ENCODE data around the gene DBN1. TPM values are rescaled to one million over a fixed set of nuclear protein-coding genes. Genes with fewer than 3 reads are reported as not detected.

The DBN1 gene
- total RNA-seq, 1 donor from 2014 or later, result 371 TPM

- Histone ChIP-seq H3K79me2 (ENCODE audit: insufficient read depth, low read length) (peaks cover 6% of the 10 kb centered on the region), H3K9me3 (ENCODE audit: insufficient read depth, low read depth, low read length) (no peaks in the 10 kb centered on the region), H3K4me2 (ENCODE audit: low read length) (no peak overlapping the region), H3K27me3 (ENCODE audit: insufficient read depth, low read length) (no peaks in the 10 kb centered on the region), H2AFZ (ENCODE audit: low read depth, low read length) (no peak overlapping the region), H3K4me3 (ENCODE audit: insufficient read depth, low read depth, low read length) (no peak overlapping the region), H4K20me1 (ENCODE audit: insufficient read depth, low read length) (no peaks in the 10 kb centered on the region), H3K27ac (ENCODE audit: low read depth, low read length) (no peak overlapping the region), H3K9ac (ENCODE audit: low read length) (no peak overlapping the region), H3K4me1 (ENCODE audit: insufficient read depth, low read length) (peaks cover 25% of the 10 kb centered on the region), H3K36me3 (ENCODE audit: insufficient read depth, low read length) (no peaks in the 10 kb centered on the region)
- no peak overlapping the region for H3K27ac Mint-ChIP-seq (ENCODE audit: unreplicated experiment)
- no peak for DNase-seq (ENCODE audit: low read depth)
- no peak for FAIRE-seq
- H3K4me3 Mint-ChIP-seq (ENCODE audit: unreplicated experiment), result no peak overlapping the region
- H3K27me3 Mint-ChIP-seq (ENCODE audit: low read depth, unreplicated experiment), result no peaks in the 10 kb centered on the region
- peaks cover 33% of the 10 kb centered on the region for H3K4me1 Mint-ChIP-seq (ENCODE audit: low read depth, unreplicated experiment)
- no peak for TF ChIP-seq CTCF (IDR thresholded peaks at IDR 0.05; ENCODE audit: insufficient read depth, low read depth, low read length)
- TF ChIP-seq EZH2 (IDR thresholded peaks at IDR 0.05; ENCODE audit: insufficient read depth, low read length), result no peak
- peaks cover 8% of the 10 kb centered on the region for H3K36me3 Mint-ChIP-seq (ENCODE audit: low read depth, unreplicated experiment)
- no peaks in the 10 kb centered on the region for H3K9me3 Mint-ChIP-seq (ENCODE audit: unreplicated experiment)
Measured at GRCh38 chr5:177501874-177502678, 28.6 kb upstream of the DBN1 start.

GRCh38 chr5:177500685-177501522 is 27.5 kb upstream of the DBN1 start:
- H3K4me3 Mint-ChIP-seq (ENCODE audit: unreplicated experiment), result peak overlapping the region; percentile 50
- peak overlapping the region; percentile 73 for H3K27ac Mint-ChIP-seq (ENCODE audit: unreplicated experiment)
- DNase-seq (ENCODE audit: low read depth), result peak; percentile 62

More at GRCh38 chr5:177500685-177501522, 27.5 kb upstream of the DBN1 start:
- Mint-ChIP-seq H3K9me3 (ENCODE audit: unreplicated experiment) (no peaks in the 10 kb centered on the region), H3K36me3 (ENCODE audit: low read depth, unreplicated experiment) (peaks cover 5% of the 10 kb centered on the region), H3K4me1 (ENCODE audit: low read depth, unreplicated experiment) (peaks cover 33% of the 10 kb centered on the region), H3K27me3 (ENCODE audit: low read depth, unreplicated experiment) (no peaks in the 10 kb centered on the region)
- peak; percentile 70 for FAIRE-seq
- Histone ChIP-seq H3K9ac (ENCODE audit: low read length) (peak overlapping the region; percentile 46), H3K9me3 (ENCODE audit: insufficient read depth, low read depth, low read length) (no peaks in the 10 kb centered on the region), H4K20me1 (ENCODE audit: insufficient read depth, low read length) (peaks cover 4% of the 10 kb centered on the region), H2AFZ (ENCODE audit: low read depth, low read length) (no peak overlapping the region), H3K79me2 (ENCODE audit: insufficient read depth, low read length) (peaks cover 16% of the 10 kb centered on the region), H3K27me3 (ENCODE audit: insufficient read depth, low read length) (no peaks in the 10 kb centered on the region), H3K4me1 (ENCODE audit: insufficient read depth, low read length) (peaks cover 28% of the 10 kb centered on the region), H3K36me3 (ENCODE audit: insufficient read depth, low read length) (no peaks in the 10 kb centered on the region), H3K27ac (ENCODE audit: low read depth, low read length) (peak overlapping the region; percentile 39), H3K4me2 (ENCODE audit: low read length) (peak overlapping the region; percentile 57), H3K4me3 (ENCODE audit: insufficient read depth, low read depth, low read length) (no peak overlapping the region)
- TF ChIP-seq CTCF (IDR thresholded peaks at IDR 0.05; ENCODE audit: insufficient read depth, low read depth, low read length), result peak; percentile 95
- TF ChIP-seq EZH2 (IDR thresholded peaks at IDR 0.05; ENCODE audit: insufficient read depth, low read length), result no peak

Measured in astrocyte (in vitro differentiated cells and primary cell).